Activated T-helper 1 cell treated with anti-CD3 and anti-CD28 coated beads, Interleukin-12 subunit alpha, Interleukin-12 subunit beta, Interleukin-2, Interleukin-4 antibody, amounts not matched to agents 30 ng/mL and 10 ng/mL and 1 ng/mL, durations not matched to agents 14 hours and 24 hours and 36 hours (primary cell): ENCODE measurements around the gene TAAR2. TPM values are rescaled to one million over a fixed set of nuclear protein-coding genes. Genes with fewer than 3 reads are reported as not detected.

Source experiments
- total RNA-seq: library from RNA; stranded (reverse); gene quantifications from 2 replicates; pipeline ENCODE4 v1.2.3, GENCODE V29; 2022

The TAAR2 gene
- total RNA-seq, 1 donor from 2014 or later: not detected

Other genes starting within 250 kb of the TAAR2 start
- 0.27 and 0.29 TPM in 2 replicates for gene MOXD1, start 222.8 kb downstream of the TAAR2 start, total RNA-seq
- gene STX7, start 111.2 kb downstream of the TAAR2 start, total RNA-seq: 17.3 and 17.5 TPM in 2 replicates
- gene TAAR9, start 86.0 kb downstream of the TAAR2 start, total RNA-seq: not detected in 2 replicates
- not detected in 2 replicates for gene TAAR8, start 71.6 kb downstream of the TAAR2 start, total RNA-seq
- not detected in 2 replicates for gene TAAR6, start 54.0 kb downstream of the TAAR2 start, total RNA-seq
- gene TAAR5, start 34.5 kb downstream of the TAAR2 start, total RNA-seq: not detected in 2 replicates
- gene TAAR1, start 34.9 kb upstream of the TAAR2 start, total RNA-seq: not detected in 2 replicates
- not detected in 2 replicates for gene VNN1, start 89.8 kb upstream of the TAAR2 start, total RNA-seq
- gene VNN2, start 133.6 kb upstream of the TAAR2 start, total RNA-seq: 2.5 and 2.7 TPM in 2 replicates
- gene SLC18B1, start 174.4 kb upstream of the TAAR2 start, total RNA-seq: 3.4 and 3.7 TPM in 2 replicates
- 1,027 and 1,074 TPM in 2 replicates for gene RPS12, start 190.3 kb upstream of the TAAR2 start, total RNA-seq